GM23338 (cell line): ENCODE data around the gene TRABD. TPM values are rescaled to one million over a fixed set of nuclear protein-coding genes. Genes with fewer than 3 reads are reported as not detected.

Experiments used
- ATAC-seq: fragments of 200-7000 bp; cut with Tn5 transposase; 3 replicates; pipeline ENCODE4 v1.9.1; 2020
- DNase-seq: peaks from one replicate; pipeline ENCODE4 v3.0.0-alpha.2; 2015; ENCODE audit warnings: low spot score
- H2AFZ ChIP-seq: fragments of 200-600 bp; sonication (generic); 2 replicates; pipeline ENCODE4 v1.8.0; 2016; ENCODE audit warnings: antibody characterized with exemption, mild to moderate bottlenecking, moderate library complexity
- H3F3A ChIP-seq: fragments of 200-600 bp; sonication (generic); replicated peaks from 2 replicates; pipeline ENCODE4 v1.8.0; 2017; ENCODE audit warnings: antibody characterized with exemption, mixed run types, low read depth
- H3K27ac ChIP-seq: fragments of 200-600 bp; sonication (generic); 2 replicates; pipeline ENCODE4 v1.6.1; 2016; ENCODE audit warnings: low read depth
- H3K27me3 ChIP-seq: fragments of 200-600 bp; sonication (generic); 2 replicates; pipeline ENCODE4 v1.8.0; 2016; ENCODE audit warnings: mild to moderate bottlenecking, mixed run types, moderate library complexity; ENCODE audit not compliant: insufficient read depth
- H3K36me3 ChIP-seq: fragments of 200-600 bp; sonication (generic); 2 replicates; pipeline ENCODE4 v1.8.0; 2016; ENCODE audit warnings: mild to moderate bottlenecking; ENCODE audit not compliant: insufficient read depth
- H3K4me1 ChIP-seq: fragments of 200-600 bp; sonication (generic); 2 replicates; pipeline ENCODE4 v1.8.0; 2016; ENCODE audit warnings: mild to moderate bottlenecking, moderate library complexity; ENCODE audit not compliant: insufficient read depth
- H3K4me2 ChIP-seq: fragments of 200-600 bp; sonication (generic); 2 replicates; pipeline ENCODE4 v1.7.1; 2017; ENCODE audit warnings: mixed run types
- H3K4me3 ChIP-seq: fragments of 200-600 bp; sonication (generic); 2 replicates; pipeline ENCODE4 v1.6.1; 2016; ENCODE audit warnings: mixed run types
- H3K79me2 ChIP-seq: fragments of 200-600 bp; sonication (generic); replicated peaks from 2 replicates; pipeline ENCODE4 v1.8.0; 2017; ENCODE audit warnings: mild to moderate bottlenecking; ENCODE audit not compliant: insufficient read depth
- H3K9me2 ChIP-seq: fragments of 200-600 bp; sonication (generic); 2 replicates; pipeline ENCODE4 v1.8.0; 2017; ENCODE audit not compliant: insufficient read depth
- H4K20me1 ChIP-seq: fragments of 200-600 bp; sonication (generic); replicated peaks from 2 replicates; pipeline ENCODE4 v1.8.0; 2017; ENCODE audit warnings: mild to moderate bottlenecking; ENCODE audit not compliant: insufficient read depth
- H3K27ac Mint-ChIP-seq: 2 replicates; pipeline ENCODE4 v1.8.0; 2020; ENCODE audit warnings: inconsistent platforms, mild to moderate bottlenecking, moderate library complexity, mixed read lengths
- H3K27me3 Mint-ChIP-seq: 3 replicates; pipeline ENCODE4 v1.8.0; 2022; ENCODE audit warnings: low read depth, mild to moderate bottlenecking, moderate library complexity, mixed read lengths, inconsistent platforms; ENCODE audit not compliant: insufficient read depth, poor library complexity
- H3K36me3 Mint-ChIP-seq: 3 replicates; pipeline ENCODE4 v1.8.0; 2021; ENCODE audit warnings: low read depth, mild to moderate bottlenecking, inconsistent platforms, moderate library complexity, mixed read lengths
- H3K4me1 Mint-ChIP-seq: 3 replicates; pipeline ENCODE4 v1.8.0; 2020; ENCODE audit warnings: mild to moderate bottlenecking, inconsistent platforms, mixed read lengths
- H3K4me3 Mint-ChIP-seq: 3 replicates; pipeline ENCODE4 v1.8.0; 2021; ENCODE audit warnings: moderate library complexity, mild to moderate bottlenecking, inconsistent platforms, mixed read lengths
- H3K9me3 Mint-ChIP-seq: 3 replicates; pipeline ENCODE4 v1.8.0; 2020; ENCODE audit warnings: moderate library complexity, mild to moderate bottlenecking, inconsistent platforms, mixed read lengths
- CREB1 ChIP-seq: fragments of 250-450 bp; sonication (Bioruptor Pico); IDR thresholded peaks from 2 replicates; pipeline ENCODE4 v1.5.0; 2020; ENCODE audit warnings: low read depth, mild to moderate bottlenecking, moderate library complexity
- EZH2 ChIP-seq: fragments of 200-600 bp; sonication (generic); IDR thresholded peaks from one replicate; pipeline ENCODE4 v1.8.0; 2017; ENCODE audit warnings: antibody characterized with exemption, mild to moderate bottlenecking, low read depth; ENCODE audit not compliant: unreplicated experiment
- EZH2phosphoT487 ChIP-seq: fragments of 200-600 bp; sonication (generic); IDR thresholded peaks from one replicate; pipeline ENCODE4 v1.8.1; 2018; ENCODE audit warnings: antibody characterized with exemption; ENCODE audit not compliant: unreplicated experiment
- JUNB ChIP-seq: IDR thresholded peaks from one replicate; pipeline ENCODE4 v1.6.1; 2016; ENCODE audit warnings: antibody characterized with exemption; ENCODE audit not compliant: unreplicated experiment
- NANOG ChIP-seq: IDR thresholded peaks from 2 replicates; pipeline ENCODE4 v1.6.1; 2016; ENCODE audit warnings: antibody characterized with exemption, borderline replicate concordance
- POLR2AphosphoS5 ChIP-seq: IDR thresholded peaks from 2 replicates; pipeline ENCODE4 v1.6.1; 2016; ENCODE audit warnings: antibody characterized with exemption, low read depth
- STAT1 ChIP-seq: IDR thresholded peaks from one replicate; pipeline ENCODE4 v1.6.1; 2016; ENCODE audit warnings: antibody characterized with exemption; ENCODE audit not compliant: unreplicated experiment
- ZNF114 ChIP-seq: fragments of 250-450 bp; sonication (Bioruptor Pico); IDR thresholded peaks from 2 replicates; pipeline ENCODE4 v1.5.0; 2020; ENCODE audit warnings: mild to moderate bottlenecking, moderate library complexity
- ZNF331 ChIP-seq: fragments of 250-450 bp; sonication (Bioruptor Pico); IDR thresholded peaks from 2 replicates; pipeline ENCODE4 v1.5.0; 2020; ENCODE audit warnings: low read depth, mild to moderate bottlenecking, moderate library complexity
- polyA plus RNA-seq: library from polyadenylated mRNA; unstranded; fragments of >200 nt; fragmentation: Nextera tagmentation; extraction: Ambion mirVana; gene quantifications from 2 replicates; pipeline ENCODE4 v1.2.1, GENCODE V29; 2016
- total RNA-seq: library from RNA; depleted of rRNA; stranded (reverse); fragments of >200 nt; shearing (Covaris generic); gene quantifications from 2 replicates; pipeline ENCODE4 v1.2.3, GENCODE V29; 2014
- TF ChIP-seq, protein P1 (sequence below): IDR thresholded peaks from 2 replicates; pipeline ENCODE4 v1.6.1; 2016; ENCODE audit warnings: antibody characterized with exemption
- TF ChIP-seq, protein P2 (sequence below): IDR thresholded peaks from one replicate; pipeline ENCODE4 v1.6.1; 2018; ENCODE audit warnings: antibody characterized with exemption; ENCODE audit not compliant: unreplicated experiment
- TF ChIP-seq, protein P3 (sequence below), 2 experiments: fragments of 200-600 bp in 1 of 2; sonication (generic) in 1 of 2; conservative IDR thresholded peaks; 2 replicates each; pipeline versions ENCODE4 v1.5.1 to v1.6.1; 2016 to 2017; ENCODE audit warnings: antibody characterized with exemption in 2 of 2, low read depth in 2 of 2, mild to moderate bottlenecking in 2 of 2, moderate library complexity in 1 of 2
- TF ChIP-seq, protein P4 (sequence below): fragments of 250-450 bp; sonication (Bioruptor Pico); IDR thresholded peaks from 2 replicates; pipeline ENCODE4 v1.5.0; 2020; ENCODE audit warnings: mild to moderate bottlenecking, moderate library complexity

The TRABD gene
- total and polyA plus RNA-seq, 2 experiments from 2014 or later: 44.1 to 66.1 TPM

DNA sequence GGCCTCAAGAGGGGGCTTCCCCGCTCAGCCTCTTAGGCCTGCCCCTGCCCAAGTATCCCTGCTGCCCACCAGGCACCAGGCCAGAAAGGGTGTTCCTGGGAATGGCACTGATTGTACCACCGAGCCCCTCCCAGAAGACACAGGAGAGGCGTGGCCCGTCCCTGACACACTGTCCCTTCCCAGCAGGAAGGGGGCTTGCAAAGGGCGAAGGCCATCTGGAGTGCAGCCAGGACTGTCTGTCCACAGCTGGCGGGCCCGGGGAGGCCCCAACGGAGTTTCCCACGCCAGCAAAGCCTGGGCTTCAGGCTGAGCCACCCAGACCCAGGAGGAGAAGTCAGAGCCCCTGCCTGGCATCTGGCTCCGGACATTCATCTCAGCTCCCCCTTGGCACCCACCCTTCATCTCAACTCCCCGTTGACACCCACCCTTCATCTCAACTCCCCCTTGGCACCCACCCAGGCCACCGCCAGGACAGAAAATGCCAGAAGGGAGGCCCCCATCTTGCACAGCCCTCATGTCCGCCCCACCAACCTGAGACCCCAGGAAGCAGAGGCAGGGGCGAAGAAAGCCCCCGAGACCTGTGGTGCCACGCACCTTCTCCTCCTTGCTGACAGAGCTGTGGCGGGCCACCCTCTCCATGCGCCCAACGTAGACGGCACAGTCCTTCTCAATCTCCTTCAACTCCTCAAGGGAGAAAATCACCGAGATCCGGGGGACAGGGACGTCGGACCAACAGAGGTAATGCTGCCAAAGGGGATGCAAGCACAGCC, 39.7 kb downstream of the TRABD start:
- H3K36me3 Mint-ChIP-seq: peaks cover 28% of the 10 kb centered on the region
- peaks cover 7% of the 10 kb centered on the region for H3K27me3 Mint-ChIP-seq
- H4K20me1 ChIP-seq: peaks cover 5% of the 10 kb centered on the region
- H3K27ac ChIP-seq: no peak overlapping the region
- TF ChIP-seq STAT1 (no peak), NANOG (no peak), POLR2AphosphoS5 (no peak), CREB1 (CRISPR knock-in tag) (no peak), ZNF114 (no peak), JUNB (no peak), EZH2 (no peak), ZNF331 (CRISPR knock-in tag) (no peak), EZH2phosphoT487 (no peak)
- TF ChIP-seq, protein P1, sequence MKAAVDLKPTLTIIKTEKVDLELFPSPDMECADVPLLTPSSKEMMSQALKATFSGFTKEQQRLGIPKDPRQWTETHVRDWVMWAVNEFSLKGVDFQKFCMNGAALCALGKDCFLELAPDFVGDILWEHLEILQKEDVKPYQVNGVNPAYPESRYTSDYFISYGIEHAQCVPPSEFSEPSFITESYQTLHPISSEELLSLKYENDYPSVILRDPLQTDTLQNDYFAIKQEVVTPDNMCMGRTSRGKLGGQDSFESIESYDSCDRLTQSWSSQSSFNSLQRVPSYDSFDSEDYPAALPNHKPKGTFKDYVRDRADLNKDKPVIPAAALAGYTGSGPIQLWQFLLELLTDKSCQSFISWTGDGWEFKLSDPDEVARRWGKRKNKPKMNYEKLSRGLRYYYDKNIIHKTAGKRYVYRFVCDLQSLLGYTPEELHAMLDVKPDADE: no peak
- TF ChIP-seq, protein P2, sequence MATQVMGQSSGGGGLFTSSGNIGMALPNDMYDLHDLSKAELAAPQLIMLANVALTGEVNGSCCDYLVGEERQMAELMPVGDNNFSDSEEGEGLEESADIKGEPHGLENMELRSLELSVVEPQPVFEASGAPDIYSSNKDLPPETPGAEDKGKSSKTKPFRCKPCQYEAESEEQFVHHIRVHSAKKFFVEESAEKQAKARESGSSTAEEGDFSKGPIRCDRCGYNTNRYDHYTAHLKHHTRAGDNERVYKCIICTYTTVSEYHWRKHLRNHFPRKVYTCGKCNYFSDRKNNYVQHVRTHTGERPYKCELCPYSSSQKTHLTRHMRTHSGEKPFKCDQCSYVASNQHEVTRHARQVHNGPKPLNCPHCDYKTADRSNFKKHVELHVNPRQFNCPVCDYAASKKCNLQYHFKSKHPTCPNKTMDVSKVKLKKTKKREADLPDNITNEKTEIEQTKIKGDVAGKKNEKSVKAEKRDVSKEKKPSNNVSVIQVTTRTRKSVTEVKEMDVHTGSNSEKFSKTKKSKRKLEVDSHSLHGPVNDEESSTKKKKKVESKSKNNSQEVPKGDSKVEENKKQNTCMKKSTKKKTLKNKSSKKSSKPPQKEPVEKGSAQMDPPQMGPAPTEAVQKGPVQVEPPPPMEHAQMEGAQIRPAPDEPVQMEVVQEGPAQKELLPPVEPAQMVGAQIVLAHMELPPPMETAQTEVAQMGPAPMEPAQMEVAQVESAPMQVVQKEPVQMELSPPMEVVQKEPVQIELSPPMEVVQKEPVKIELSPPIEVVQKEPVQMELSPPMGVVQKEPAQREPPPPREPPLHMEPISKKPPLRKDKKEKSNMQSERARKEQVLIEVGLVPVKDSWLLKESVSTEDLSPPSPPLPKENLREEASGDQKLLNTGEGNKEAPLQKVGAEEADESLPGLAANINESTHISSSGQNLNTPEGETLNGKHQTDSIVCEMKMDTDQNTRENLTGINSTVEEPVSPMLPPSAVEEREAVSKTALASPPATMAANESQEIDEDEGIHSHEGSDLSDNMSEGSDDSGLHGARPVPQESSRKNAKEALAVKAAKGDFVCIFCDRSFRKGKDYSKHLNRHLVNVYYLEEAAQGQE: no peak
- TF ChIP-seq, protein P3, sequence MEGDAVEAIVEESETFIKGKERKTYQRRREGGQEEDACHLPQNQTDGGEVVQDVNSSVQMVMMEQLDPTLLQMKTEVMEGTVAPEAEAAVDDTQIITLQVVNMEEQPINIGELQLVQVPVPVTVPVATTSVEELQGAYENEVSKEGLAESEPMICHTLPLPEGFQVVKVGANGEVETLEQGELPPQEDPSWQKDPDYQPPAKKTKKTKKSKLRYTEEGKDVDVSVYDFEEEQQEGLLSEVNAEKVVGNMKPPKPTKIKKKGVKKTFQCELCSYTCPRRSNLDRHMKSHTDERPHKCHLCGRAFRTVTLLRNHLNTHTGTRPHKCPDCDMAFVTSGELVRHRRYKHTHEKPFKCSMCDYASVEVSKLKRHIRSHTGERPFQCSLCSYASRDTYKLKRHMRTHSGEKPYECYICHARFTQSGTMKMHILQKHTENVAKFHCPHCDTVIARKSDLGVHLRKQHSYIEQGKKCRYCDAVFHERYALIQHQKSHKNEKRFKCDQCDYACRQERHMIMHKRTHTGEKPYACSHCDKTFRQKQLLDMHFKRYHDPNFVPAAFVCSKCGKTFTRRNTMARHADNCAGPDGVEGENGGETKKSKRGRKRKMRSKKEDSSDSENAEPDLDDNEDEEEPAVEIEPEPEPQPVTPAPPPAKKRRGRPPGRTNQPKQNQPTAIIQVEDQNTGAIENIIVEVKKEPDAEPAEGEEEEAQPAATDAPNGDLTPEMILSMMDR (conservative IDR thresholded peaks at IDR 0.05; ENCODE audit: low read depth in 2 of 2): no peak
- TF ChIP-seq, protein P4, sequence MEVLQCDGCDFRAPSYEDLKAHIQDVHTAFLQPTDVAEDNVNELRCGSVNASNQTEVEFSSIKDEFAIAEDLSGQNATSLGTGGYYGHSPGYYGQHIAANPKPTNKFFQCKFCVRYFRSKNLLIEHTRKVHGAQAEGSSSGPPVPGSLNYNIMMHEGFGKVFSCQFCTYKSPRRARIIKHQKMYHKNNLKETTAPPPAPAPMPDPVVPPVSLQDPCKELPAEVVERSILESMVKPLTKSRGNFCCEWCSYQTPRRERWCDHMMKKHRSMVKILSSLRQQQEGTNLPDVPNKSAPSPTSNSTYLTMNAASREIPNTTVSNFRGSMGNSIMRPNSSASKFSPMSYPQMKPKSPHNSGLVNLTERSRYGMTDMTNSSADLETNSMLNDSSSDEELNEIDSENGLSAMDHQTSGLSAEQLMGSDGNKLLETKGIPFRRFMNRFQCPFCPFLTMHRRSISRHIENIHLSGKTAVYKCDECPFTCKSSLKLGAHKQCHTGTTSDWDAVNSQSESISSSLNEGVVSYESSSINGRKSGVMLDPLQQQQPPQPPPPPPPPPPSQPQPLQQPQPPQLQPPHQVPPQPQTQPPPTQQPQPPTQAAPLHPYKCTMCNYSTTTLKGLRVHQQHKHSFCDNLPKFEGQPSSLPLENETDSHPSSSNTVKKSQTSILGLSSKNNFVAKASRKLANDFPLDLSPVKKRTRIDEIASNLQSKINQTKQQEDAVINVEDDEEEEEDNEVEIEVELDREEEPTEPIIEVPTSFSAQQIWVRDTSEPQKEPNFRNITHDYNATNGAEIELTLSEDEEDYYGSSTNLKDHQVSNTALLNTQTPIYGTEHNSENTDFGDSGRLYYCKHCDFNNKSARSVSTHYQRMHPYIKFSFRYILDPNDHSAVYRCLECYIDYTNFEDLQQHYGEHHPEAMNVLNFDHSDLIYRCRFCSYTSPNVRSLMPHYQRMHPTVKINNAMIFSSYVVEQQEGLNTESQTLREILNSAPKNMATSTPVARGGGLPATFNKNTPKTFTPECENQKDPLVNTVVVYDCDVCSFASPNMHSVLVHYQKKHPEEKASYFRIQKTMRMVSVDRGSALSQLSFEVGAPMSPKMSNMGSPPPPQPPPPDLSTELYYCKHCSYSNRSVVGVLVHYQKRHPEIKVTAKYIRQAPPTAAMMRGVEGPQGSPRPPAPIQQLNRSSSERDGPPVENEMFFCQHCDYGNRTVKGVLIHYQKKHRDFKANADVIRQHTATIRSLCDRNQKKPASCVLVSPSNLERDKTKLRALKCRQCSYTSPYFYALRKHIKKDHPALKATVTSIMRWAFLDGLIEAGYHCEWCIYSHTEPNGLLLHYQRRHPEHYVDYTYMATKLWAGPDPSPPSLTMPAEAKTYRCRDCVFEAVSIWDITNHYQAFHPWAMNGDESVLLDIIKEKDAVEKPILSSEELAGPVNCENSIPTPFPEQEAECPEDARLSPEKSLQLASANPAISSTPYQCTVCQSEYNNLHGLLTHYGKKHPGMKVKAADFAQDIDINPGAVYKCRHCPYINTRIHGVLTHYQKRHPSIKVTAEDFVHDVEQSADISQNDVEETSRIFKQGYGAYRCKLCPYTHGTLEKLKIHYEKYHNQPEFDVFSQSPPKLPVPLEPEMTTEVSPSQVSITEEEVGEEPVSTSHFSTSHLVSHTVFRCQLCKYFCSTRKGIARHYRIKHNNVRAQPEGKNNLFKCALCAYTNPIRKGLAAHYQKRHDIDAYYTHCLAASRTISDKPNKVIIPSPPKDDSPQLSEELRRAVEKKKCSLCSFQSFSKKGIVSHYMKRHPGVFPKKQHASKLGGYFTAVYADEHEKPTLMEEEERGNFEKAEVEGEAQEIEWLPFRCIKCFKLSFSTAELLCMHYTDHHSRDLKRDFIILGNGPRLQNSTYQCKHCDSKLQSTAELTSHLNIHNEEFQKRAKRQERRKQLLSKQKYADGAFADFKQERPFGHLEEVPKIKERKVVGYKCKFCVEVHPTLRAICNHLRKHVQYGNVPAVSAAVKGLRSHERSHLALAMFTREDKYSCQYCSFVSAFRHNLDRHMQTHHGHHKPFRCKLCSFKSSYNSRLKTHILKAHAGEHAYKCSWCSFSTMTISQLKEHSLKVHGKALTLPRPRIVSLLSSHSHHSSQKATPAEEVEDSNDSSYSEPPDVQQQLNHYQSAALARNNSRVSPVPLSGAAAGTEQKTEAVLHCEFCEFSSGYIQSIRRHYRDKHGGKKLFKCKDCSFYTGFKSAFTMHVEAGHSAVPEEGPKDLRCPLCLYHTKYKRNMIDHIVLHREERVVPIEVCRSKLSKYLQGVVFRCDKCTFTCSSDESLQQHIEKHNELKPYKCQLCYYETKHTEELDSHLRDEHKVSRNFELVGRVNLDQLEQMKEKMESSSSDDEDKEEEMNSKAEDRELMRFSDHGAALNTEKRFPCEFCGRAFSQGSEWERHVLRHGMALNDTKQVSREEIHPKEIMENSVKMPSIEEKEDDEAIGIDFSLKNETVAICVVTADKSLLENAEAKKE (CRISPR knock-in tag): no peak
- no peak overlapping the region for H2AFZ ChIP-seq
- ATAC-seq (no peak), DNase-seq (no peak)
- H3K4me3 Mint-ChIP-seq: no peak overlapping the region
- H3K4me1 Mint-ChIP-seq: no peaks in the 10 kb centered on the region
- no peak overlapping the region for H3K27ac Mint-ChIP-seq
- H3K4me1 ChIP-seq: no peaks in the 10 kb centered on the region
- H3K36me3 ChIP-seq: no peaks in the 10 kb centered on the region
- no peaks in the 10 kb centered on the region for H3K79me2 ChIP-seq
- H3K9me2 ChIP-seq: no peaks in the 10 kb centered on the region
- H3K4me2 ChIP-seq: no peak overlapping the region
- no peaks in the 10 kb centered on the region for H3F3A ChIP-seq
- H3K27me3 ChIP-seq: no peaks in the 10 kb centered on the region
- H3K9me3 Mint-ChIP-seq: no peaks in the 10 kb centered on the region
- H3K4me3 ChIP-seq: no peak overlapping the region
